NCI-H1092 treated with DMSO at 0.1 percent for 48 hours (cell line): ENCODE measurements around the gene RFNG.

ENCODE experiments used
- DNase-seq: peaks from one replicate; lab custom pipeline; 2025; lab: John Stamatoyannopoulos, UW

Gene RFNG

GRCh38 chr17:82089723-82090548 is 38.3 kb upstream of the RFNG start:
- DNase-seq, result no peak

GRCh38 chr17:82088838-82089722 is 37.5 kb upstream of the RFNG start:
- no peak for DNase-seq

GRCh38 chr17:82087961-82088837 is 36.6 kb upstream of the RFNG start:
- no peak for DNase-seq

GRCh38 chr17:82086941-82087906 is 35.6 kb upstream of the RFNG start:
- no peak for DNase-seq

GRCh38 chr17:82085931-82086764 is 34.5 kb upstream of the RFNG start:
- DNase-seq, result no peak

GRCh38 chr17:82085031-82085861 is 33.6 kb upstream of the RFNG start:
- DNase-seq, result no peak

GRCh38 chr17:82084373-82085030 is 32.9 kb upstream of the RFNG start:
- DNase-seq, result no peak

GRCh38 chr17:82083533-82084359 is 32.1 kb upstream of the RFNG start:
- DNase-seq, result no peak

- no peak for DNase-seq
These were observed 31.4 kb upstream of the RFNG start for GRCh38 chr17:82083009-82083408.

- DNase-seq, result no peak
These were observed 30.8 kb upstream of the RFNG start for GRCh38 chr17:82082456-82082855.

GRCh38 chr17:82081966-82082365 is 30.4 kb upstream of the RFNG start:
- no peak for DNase-seq

GRCh38 chr17:82081546-82081945 is 29.9 kb upstream of the RFNG start:
- DNase-seq, result no peak

- DNase-seq, result no peak
These were observed 29.3 kb upstream of the RFNG start for GRCh38 chr17:82080789-82081464.

GRCh38 chr17:82080048-82080788 is 28.6 kb upstream of the RFNG start:
- no peak for DNase-seq

GRCh38 chr17:82079001-82079677 is 27.5 kb upstream of the RFNG start:
- no peak for DNase-seq

- DNase-seq, result no peak
These were observed 26.8 kb upstream of the RFNG start for GRCh38 chr17:82078433-82078832.
